HepG2 (cell line): ENCODE data around the gene DLL1. TPM values are rescaled to one million over a fixed set of nuclear protein-coding genes. Genes with fewer than 3 reads are reported as not detected.

Source experiments
- ATF3 ChIP-seq: sonication (generic); formaldehyde crosslinking; IDR thresholded peaks from 2 replicates; pipeline ENCODE4 v1.4.0; 2020; ENCODE audit warnings: missing genetic modification reagents
- CSRNP1 ChIP-seq: sonication (generic); formaldehyde crosslinking; IDR thresholded peaks from 2 replicates; pipeline ENCODE4 v1.8.1; 2023; ENCODE audit warnings: mild to moderate bottlenecking, missing genetic modification reagents
- DNMT3B ChIP-seq: conservative IDR thresholded peaks from 2 replicates; pipeline ENCODE4 v1.6.1; 2016; ENCODE audit warnings: missing biosample characterization, control low read depth
- GABPA ChIP-seq, 2 experiments: IDR thresholded peaks; 2 replicates each; pipeline ENCODE4 v1.6.1; 2011 to 2016; ENCODE audit warnings: low read depth in 2 of 2, low read length in 1 of 2, missing biosample characterization in 1 of 2, missing genetic modification characterization in 1 of 2
- HINFP ChIP-seq: sonication (generic); formaldehyde crosslinking; IDR thresholded peaks from 2 replicates; pipeline ENCODE4 v1.4.0; 2020; ENCODE audit warnings: low read depth, mild to moderate bottlenecking, missing genetic modification reagents
- HMG20A ChIP-seq: IDR thresholded peaks from 2 replicates; pipeline ENCODE4 v1.6.1; 2016; ENCODE audit warnings: borderline replicate concordance
- HOXA5 ChIP-seq: sonication (generic); formaldehyde crosslinking; IDR thresholded peaks from 2 replicates; pipeline ENCODE4 v1.4.0; 2020; ENCODE audit warnings: missing genetic modification reagents
- KMT2A ChIP-seq: sonication (generic); formaldehyde crosslinking; IDR thresholded peaks from 2 replicates; pipeline ENCODE4 v1.4.0; 2020; ENCODE audit warnings: missing genetic modification reagents
- MED8 ChIP-seq: sonication (generic); formaldehyde crosslinking; IDR thresholded peaks from 2 replicates; pipeline ENCODE4 v1.8.1; 2023; ENCODE audit warnings: mild to moderate bottlenecking, missing genetic modification reagents; ENCODE audit not compliant: insufficient replicate concordance
- MIER3 ChIP-seq: IDR thresholded peaks from 2 replicates; pipeline ENCODE4 v1.6.1; 2016; ENCODE audit warnings: missing compliant biosample characterization, borderline replicate concordance
- MYC ChIP-seq: sonication (generic); formaldehyde crosslinking; IDR thresholded peaks from 2 replicates; pipeline ENCODE4 v1.9.0; 2021; ENCODE audit warnings: missing genetic modification reagents, borderline replicate concordance
- PHF5A ChIP-seq: IDR thresholded peaks from one replicate; pipeline ENCODE4 v1.6.1; 2018; ENCODE audit warnings: low read depth, missing genetic modification reagents; ENCODE audit not compliant: unreplicated experiment
- SAFB2 ChIP-seq: sonication (generic); formaldehyde crosslinking; IDR thresholded peaks from 2 replicates; pipeline ENCODE4 v1.5.1; 2020; ENCODE audit warnings: missing genetic modification reagents, low read depth, mild to moderate bottlenecking, borderline replicate concordance
- SETDB1 ChIP-seq: sonication (generic); formaldehyde crosslinking; IDR thresholded peaks from 2 replicates; pipeline ENCODE4 v1.5.1; 2020; ENCODE audit warnings: missing genetic modification reagents, mild to moderate bottlenecking, borderline replicate concordance
- SIX4 ChIP-seq: sonication (generic); formaldehyde crosslinking; IDR thresholded peaks from 2 replicates; pipeline ENCODE4 v1.4.0; 2020; ENCODE audit warnings: missing genetic modification reagents
- SP4 ChIP-seq: sonication (generic); formaldehyde crosslinking; IDR thresholded peaks from 2 replicates; pipeline ENCODE4 v1.8.1; 2023; ENCODE audit warnings: mild to moderate bottlenecking, missing genetic modification reagents
- SPEN ChIP-seq: sonication (generic); formaldehyde crosslinking; IDR thresholded peaks from 2 replicates; pipeline ENCODE4 v1.5.1; 2020; ENCODE audit warnings: low read depth, mild to moderate bottlenecking, missing genetic modification reagents
- THAP11 ChIP-seq: IDR thresholded peaks from 2 replicates; pipeline ENCODE4 v1.6.1; 2016; ENCODE audit warnings: missing biosample characterization, missing genetic modification reagents
- ZBTB10 ChIP-seq: sonication (generic); formaldehyde crosslinking; IDR thresholded peaks from 2 replicates; pipeline ENCODE4 v1.4.0; 2020; ENCODE audit warnings: missing genetic modification reagents, borderline replicate concordance
- ZFP1 ChIP-seq: IDR thresholded peaks from 2 replicates; pipeline ENCODE4 v1.6.1; 2016
- ZGPAT ChIP-seq: IDR thresholded peaks from 2 replicates; pipeline ENCODE4 v1.6.1; 2016; ENCODE audit warnings: mild to moderate bottlenecking
- ZNF672 ChIP-seq: sonication (generic); formaldehyde crosslinking; IDR thresholded peaks from 2 replicates; pipeline ENCODE4 v1.8.1; 2022; ENCODE audit warnings: missing genetic modification reagents
- polyA plus RNA-seq, 8 experiments: library from polyadenylated mRNA; depleted of rRNA in 3 of 8; stranded (reverse) in 7 of 8; unstranded in 1 of 8; fragments of >200 nt; fragmentation: Illumina TruSeq in 4 of 8; extraction: Trizol in 4 of 8; gene quantifications; 2 replicates each; pipeline versions ENCODE4 v1.2.1 to v1.2.3, GENCODE V29; 2011 to 2016; ENCODE audit warnings: low read depth in 4 of 8, missing spikeins in 1 of 8, mixed read lengths in 1 of 8; ENCODE audit not compliant: insufficient read depth in 1 of 8
- total RNA-seq, 5 experiments: library from RNA; depleted of rRNA; stranded (reverse); fragments of >200 nt; fragmentation: Illumina TruSeq; extraction: Trizol; gene quantifications; 2 replicates each; pipeline ENCODE4 v1.2.3, GENCODE V29; 2016; ENCODE audit warnings: low read depth in 1 of 5

The DLL1 gene
- total and polyA plus RNA-seq, 2 of the 13 experiments (the other 11 are each of a cell fraction or from before 2014, with no cell fraction given) = not detected

- TF ChIP-seq ZBTB10 (CRISPR knock-in tag) = peak; percentile 32; the same call in 1 of the 2 replicates
- peak; percentile 94 for TF ChIP-seq ZGPAT (CRISPR knock-in tag)
- no peak for TF ChIP-seq SETDB1
- TF ChIP-seq PHF5A (CRISPR knock-in tag) = peak; percentile 85
- peak; percentile 60 for TF ChIP-seq MED8 (CRISPR knock-in tag)
- TF ChIP-seq HINFP (CRISPR knock-in tag) = peak; percentile 93
- no peak for TF ChIP-seq ZFP1 (CRISPR knock-in tag)
- peak; percentile 86 for TF ChIP-seq MYC (CRISPR knock-in tag)
- TF ChIP-seq MIER3 = 0 out of 2 replicates have a peak, but pooled peaks have one; percentile 18
- no peak for TF ChIP-seq DNMT3B (CRISPR knock-in tag)
- TF ChIP-seq SP4 = peak; percentile 95
- peak; percentile 95 for TF ChIP-seq GABPA (IDR thresholded peaks at IDR 0.05; ENCODE audit: low read depth, low read length)
- peak; percentile 91 for TF ChIP-seq GABPA (CRISPR knock-in tag; IDR thresholded peaks at IDR 0.05; ENCODE audit: low read depth)
- no peak for TF ChIP-seq ZNF672
- peak; percentile 78 for TF ChIP-seq ATF3 (CRISPR knock-in tag)
- TF ChIP-seq HOXA5 = peak; percentile 89
- peak; percentile 93; the same call in 1 of the 2 replicates for TF ChIP-seq CSRNP1
- peak; percentile 96 for TF ChIP-seq KMT2A (CRISPR knock-in tag)
- TF ChIP-seq HMG20A (CRISPR knock-in tag) = no peak
- TF ChIP-seq SAFB2 (CRISPR knock-in tag) = peak; percentile 94
- TF ChIP-seq THAP11 = peak; percentile 93
- peak; percentile 51; the same call in 1 of the 2 replicates for TF ChIP-seq SIX4 (CRISPR knock-in tag)
- peak; percentile 99 for TF ChIP-seq SPEN (CRISPR knock-in tag)
Observed at GRCh38 chr6:170306324-170307079, 15.6 kb upstream of the DLL1 start, which contains the start of gene FAM120B (continued).
